ENCODE measurements around the gene ACAA1. TPM values are rescaled to one million over a fixed set of nuclear protein-coding genes. Genes with fewer than 3 reads are reported as not detected.
A peak's percentile ranks its signal among the peaks of the same experiment; 100 is the strongest.

ACAA1 gene
- total RNA-seq, 2 donors from 2014 or later = 78.2 to 79.3 TPM

- ATAC-seq (no peak), DNase-seq (no peak)
- no peaks in the 10 kb centered on the region for H3K27me3 Mint-ChIP-seq
- peaks cover 3% of the 10 kb centered on the region for H3K36me3 Mint-ChIP-seq (ENCODE audit: low read depth)
- H3K9me3 ChIP-seq (ENCODE audit: control insufficient read depth, low read length, poor library complexity, severe bottlenecking) = no peaks in the 10 kb centered on the region
- H3K27ac Mint-ChIP-seq = no peak overlapping the region
- H3K4me1 Mint-ChIP-seq = no peaks in the 10 kb centered on the region
- no peak overlapping the region for H3K4me3 Mint-ChIP-seq
These were observed 26.4 kb downstream of the ACAA1 start for GRCh38 chr3:38110314-38111050.

GRCh38 chr3:38109580-38110313, 27.2 kb downstream of the ACAA1 start:
- ATAC-seq = no peak
- H3K9me3 ChIP-seq (ENCODE audit: control insufficient read depth, low read length, poor library complexity, severe bottlenecking) = no peaks in the 10 kb centered on the region
- no peak for DNase-seq
- no peak overlapping the region for H3K27ac Mint-ChIP-seq
- H3K36me3 Mint-ChIP-seq (ENCODE audit: low read depth) = peaks cover 6% of the 10 kb centered on the region
- no peak overlapping the region for H3K4me3 Mint-ChIP-seq
- H3K4me1 Mint-ChIP-seq = no peaks in the 10 kb centered on the region
- no peaks in the 10 kb centered on the region for H3K27me3 Mint-ChIP-seq

- H3K4me3 Mint-ChIP-seq = peak overlapping the region; percentile 21
- no peaks in the 10 kb centered on the region for H3K4me1 Mint-ChIP-seq
- peaks cover 8% of the 10 kb centered on the region for H3K36me3 Mint-ChIP-seq (ENCODE audit: low read depth)
- ATAC-seq (no peak), DNase-seq (no peak)
- no peaks in the 10 kb centered on the region for H3K9me3 ChIP-seq (ENCODE audit: control insufficient read depth, low read length, poor library complexity, severe bottlenecking)
- H3K27ac Mint-ChIP-seq = no peak overlapping the region
- no peaks in the 10 kb centered on the region for H3K27me3 Mint-ChIP-seq
These were observed 28.0 kb downstream of the ACAA1 start for GRCh38 chr3:38108649-38109579.

- Mint-ChIP-seq H3K27ac (no peak overlapping the region), H3K36me3 (ENCODE audit: low read depth) (peaks cover 12% of the 10 kb centered on the region), H3K4me1 (no peaks in the 10 kb centered on the region), H3K27me3 (no peaks in the 10 kb centered on the region), H3K4me3 (peak overlapping the region; percentile 21)
- ATAC-seq (no peak), DNase-seq (no peak)
- H3K9me3 ChIP-seq (ENCODE audit: control insufficient read depth, low read length, poor library complexity, severe bottlenecking) = no peaks in the 10 kb centered on the region
These were observed 28.8 kb downstream of the ACAA1 start for GRCh38 chr3:38107911-38108648.

GRCh38 chr3:38105525-38105924, 31.4 kb downstream of the ACAA1 start:
- H3K4me3 Mint-ChIP-seq = no peak overlapping the region
- peaks cover 2% of the 10 kb centered on the region for H3K4me1 Mint-ChIP-seq
- H3K9me3 ChIP-seq (ENCODE audit: control insufficient read depth, low read length, poor library complexity, severe bottlenecking) = no peaks in the 10 kb centered on the region
- ATAC-seq = no peak
- no peak overlapping the region for H3K27ac Mint-ChIP-seq
- H3K27me3 Mint-ChIP-seq = no peaks in the 10 kb centered on the region
- H3K36me3 Mint-ChIP-seq (ENCODE audit: low read depth) = peaks cover 12% of the 10 kb centered on the region
- DNase-seq = no peak

- Mint-ChIP-seq H3K27me3 (no peaks in the 10 kb centered on the region), H3K4me1 (peaks cover 2% of the 10 kb centered on the region), H3K36me3 (ENCODE audit: low read depth) (peaks cover 12% of the 10 kb centered on the region), H3K4me3 (no peak overlapping the region), H3K27ac (no peak overlapping the region)
- ATAC-seq (no peak), DNase-seq (no peak)
- no peaks in the 10 kb centered on the region for H3K9me3 ChIP-seq (ENCODE audit: control insufficient read depth, low read length, poor library complexity, severe bottlenecking)
These were observed 34.5 kb downstream of the ACAA1 start for GRCh38 chr3:38102444-38102814.

GRCh38 chr3:38101811-38102443, 35.0 kb downstream of the ACAA1 start:
- H3K4me1 Mint-ChIP-seq = peaks cover 2% of the 10 kb centered on the region

GRCh38 chr3:38100498-38100897, 36.4 kb downstream of the ACAA1 start:
- Mint-ChIP-seq H3K36me3 (ENCODE audit: low read depth) (peaks cover 10% of the 10 kb centered on the region), H3K4me1 (peaks cover 2% of the 10 kb centered on the region), H3K4me3 (no peak overlapping the region), H3K27ac (no peak overlapping the region), H3K27me3 (no peaks in the 10 kb centered on the region)
- H3K9me3 ChIP-seq (ENCODE audit: control insufficient read depth, low read length, poor library complexity, severe bottlenecking) = no peaks in the 10 kb centered on the region
- ATAC-seq (no peak), DNase-seq (no peak)

More at GRCh38 chr3:38101811-38102443, 35.0 kb downstream of the ACAA1 start:
- Mint-ChIP-seq H3K4me3 (no peak overlapping the region), H3K36me3 (ENCODE audit: low read depth) (peaks cover 12% of the 10 kb centered on the region), H3K27me3 (no peaks in the 10 kb centered on the region), H3K27ac (no peak overlapping the region)
- DNase-seq = no peak
- no peaks in the 10 kb centered on the region for H3K9me3 ChIP-seq (ENCODE audit: control insufficient read depth, low read length, poor library complexity, severe bottlenecking)
- no peak for ATAC-seq

GRCh38 chr3:38099518-38099917, 37.4 kb downstream of the ACAA1 start:
- H3K9me3 ChIP-seq (ENCODE audit: control insufficient read depth, low read length, poor library complexity, severe bottlenecking) = no peaks in the 10 kb centered on the region
- H3K27ac Mint-ChIP-seq = no peak overlapping the region
- ATAC-seq (no peak), DNase-seq (no peak)
- no peak overlapping the region for H3K4me3 Mint-ChIP-seq
- H3K36me3 Mint-ChIP-seq (ENCODE audit: low read depth) = peaks cover 4% of the 10 kb centered on the region
- no peaks in the 10 kb centered on the region for H3K27me3 Mint-ChIP-seq
- H3K4me1 Mint-ChIP-seq = peaks cover 2% of the 10 kb centered on the region

GRCh38 chr3:38098376-38098723, 38.6 kb downstream of the ACAA1 start:
- H3K9me3 ChIP-seq (ENCODE audit: control insufficient read depth, low read length, poor library complexity, severe bottlenecking) = no peaks in the 10 kb centered on the region
- ATAC-seq (no peak), DNase-seq (no peak)
- H3K36me3 Mint-ChIP-seq (ENCODE audit: low read depth) = peaks cover under 1% of the 10 kb centered on the region
- no peak overlapping the region for H3K27ac Mint-ChIP-seq
- no peaks in the 10 kb centered on the region for H3K27me3 Mint-ChIP-seq
- H3K4me1 Mint-ChIP-seq = peaks cover 2% of the 10 kb centered on the region
- H3K4me3 Mint-ChIP-seq = no peak overlapping the region

- Mint-ChIP-seq H3K27ac (peak overlapping the region; percentile 34), H3K36me3 (ENCODE audit: low read depth) (no peaks in the 10 kb centered on the region), H3K27me3 (no peaks in the 10 kb centered on the region), H3K4me3 (no peak overlapping the region), H3K4me1 (peaks cover 2% of the 10 kb centered on the region)
- DNase-seq (no peak), ATAC-seq (no peak)
- no peaks in the 10 kb centered on the region for H3K9me3 ChIP-seq (ENCODE audit: control insufficient read depth, low read length, poor library complexity, severe bottlenecking)
These were observed 39.2 kb downstream of the ACAA1 start for GRCh38 chr3:38097446-38098375.

Measured in T-helper 17 cell (primary cell).